Measurements from ENCODE around the gene ATG10.
"Not testable (repeated sequence)": the region's sequence is repeated elsewhere in the genome, so short reads cannot be mapped to it uniquely, and the experiment has no call there.

The ATG10 gene

DNA sequence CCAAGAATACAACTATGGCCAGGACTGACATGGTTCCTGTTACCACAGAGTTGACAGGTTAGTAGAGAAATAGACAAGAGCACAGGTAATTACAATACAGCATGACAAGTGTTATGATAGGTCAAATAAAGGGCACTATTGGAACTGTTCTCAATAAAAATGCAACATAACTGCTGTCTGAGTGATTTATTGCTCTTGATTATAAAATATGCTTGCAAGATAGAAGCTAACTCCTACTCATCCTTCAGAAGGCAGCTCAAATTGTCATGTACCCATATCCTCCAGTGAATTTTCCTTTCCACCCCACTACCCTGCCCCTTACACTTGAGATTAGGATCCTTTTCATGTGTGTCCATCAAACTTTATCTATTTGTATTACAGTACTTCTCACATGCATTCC lies 35.1 kb upstream of the ATG10 start:
- in situ Hi-C loops (cut with HindIII; ENCODE audit: low pct_ligation_motif_present, low sequenced_read_pairs) = no loop called here
- Histone ChIP-seq H3K27ac (no peak overlapping the region), H3K4me3 (ENCODE audit: low read depth, low read length) (no peak overlapping the region), H3K27me3 (replicated peaks) (no peaks in the 10 kb centered on the region), H3K36me3 (replicated peaks) (no peaks in the 10 kb centered on the region)
- TF ChIP-seq, protein P1, sequence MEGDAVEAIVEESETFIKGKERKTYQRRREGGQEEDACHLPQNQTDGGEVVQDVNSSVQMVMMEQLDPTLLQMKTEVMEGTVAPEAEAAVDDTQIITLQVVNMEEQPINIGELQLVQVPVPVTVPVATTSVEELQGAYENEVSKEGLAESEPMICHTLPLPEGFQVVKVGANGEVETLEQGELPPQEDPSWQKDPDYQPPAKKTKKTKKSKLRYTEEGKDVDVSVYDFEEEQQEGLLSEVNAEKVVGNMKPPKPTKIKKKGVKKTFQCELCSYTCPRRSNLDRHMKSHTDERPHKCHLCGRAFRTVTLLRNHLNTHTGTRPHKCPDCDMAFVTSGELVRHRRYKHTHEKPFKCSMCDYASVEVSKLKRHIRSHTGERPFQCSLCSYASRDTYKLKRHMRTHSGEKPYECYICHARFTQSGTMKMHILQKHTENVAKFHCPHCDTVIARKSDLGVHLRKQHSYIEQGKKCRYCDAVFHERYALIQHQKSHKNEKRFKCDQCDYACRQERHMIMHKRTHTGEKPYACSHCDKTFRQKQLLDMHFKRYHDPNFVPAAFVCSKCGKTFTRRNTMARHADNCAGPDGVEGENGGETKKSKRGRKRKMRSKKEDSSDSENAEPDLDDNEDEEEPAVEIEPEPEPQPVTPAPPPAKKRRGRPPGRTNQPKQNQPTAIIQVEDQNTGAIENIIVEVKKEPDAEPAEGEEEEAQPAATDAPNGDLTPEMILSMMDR (IDR thresholded peaks at IDR 0.05; ENCODE audit: low read depth, low read length, missing control alignments) = no peak
- no peak for DNase-seq

DNA sequence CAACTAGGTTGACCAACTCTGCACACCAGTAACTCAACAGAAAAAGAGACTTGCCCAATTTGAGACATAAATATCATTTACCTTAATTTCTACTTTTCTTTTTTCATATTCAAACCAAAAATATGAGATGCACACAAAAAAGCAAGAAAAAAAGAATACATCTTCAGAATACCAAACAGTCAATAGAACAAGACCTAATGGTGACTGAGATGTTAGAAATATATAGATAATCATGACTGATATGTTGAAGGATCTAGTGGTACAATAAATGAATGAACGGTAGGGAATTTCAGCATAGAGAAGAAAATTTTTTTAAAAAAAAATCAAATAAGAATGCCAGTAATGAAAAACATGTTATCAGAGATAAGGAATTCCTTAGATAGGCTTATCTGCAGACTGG lies 29.1 kb upstream of the ATG10 start:
- DNase-seq = no peak
- H3K27ac ChIP-seq = no peak overlapping the region
- no peak overlapping the region for H3K4me3 ChIP-seq (ENCODE audit: low read depth, low read length)
- TF ChIP-seq, protein P1 (IDR thresholded peaks at IDR 0.05; ENCODE audit: low read depth, low read length, missing control alignments) = no peak
- in situ Hi-C loops (cut with HindIII; ENCODE audit: low pct_ligation_motif_present, low sequenced_read_pairs) = no loop called here
- no peaks in the 10 kb centered on the region for H3K36me3 ChIP-seq (replicated peaks)
- no peaks in the 10 kb centered on the region for H3K27me3 ChIP-seq (replicated peaks)

DNA sequence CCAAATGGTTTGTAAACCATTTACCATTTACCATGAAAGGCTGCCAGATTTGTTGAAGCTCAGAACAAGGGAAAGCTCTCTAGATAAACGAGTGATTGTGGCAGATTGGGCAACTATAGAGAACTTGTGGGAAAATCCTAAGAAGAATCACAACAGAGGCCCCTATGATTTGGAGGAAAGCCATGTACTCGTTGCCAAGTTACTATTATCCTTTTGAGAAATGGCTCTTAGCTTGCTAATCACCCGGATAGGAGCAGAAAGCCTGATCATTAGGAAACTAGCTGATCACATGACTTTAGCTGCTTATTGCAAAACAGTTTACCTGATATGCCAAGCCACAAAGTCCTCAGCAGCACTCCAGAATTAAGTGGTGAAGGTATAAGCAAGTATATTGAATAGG lies 23.5 kb upstream of the ATG10 start:
- in situ Hi-C loops (cut with HindIII; ENCODE audit: low pct_ligation_motif_present, low sequenced_read_pairs) = no loop called here
- Histone ChIP-seq H3K27ac (no peak overlapping the region), H3K36me3 (replicated peaks) (no peaks in the 10 kb centered on the region), H3K27me3 (replicated peaks) (no peaks in the 10 kb centered on the region), H3K4me3 (ENCODE audit: low read depth, low read length) (no peak overlapping the region)
- TF ChIP-seq, protein P1 (IDR thresholded peaks at IDR 0.05; ENCODE audit: low read depth, low read length, missing control alignments) = no peak
- no peak for DNase-seq

DNA sequence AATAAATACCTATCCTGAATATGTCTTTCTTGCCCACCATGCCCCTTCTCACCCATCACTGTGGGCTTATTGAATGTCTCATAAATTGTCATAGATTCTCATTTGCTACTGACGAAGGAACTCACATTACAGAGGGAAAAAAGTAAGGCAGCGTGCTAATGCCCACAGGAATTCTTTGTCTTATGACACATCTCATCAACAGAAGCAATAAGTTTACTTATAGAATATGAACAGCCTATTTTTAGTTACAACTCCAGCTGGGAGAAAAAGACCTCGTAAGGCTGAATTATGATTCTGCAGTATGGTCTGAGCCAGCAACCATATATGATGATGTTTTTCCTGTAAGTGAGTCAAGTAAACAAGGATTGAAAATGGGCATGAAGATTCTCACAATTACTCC lies 22.4 kb upstream of the ATG10 start:
- Histone ChIP-seq H3K4me3 (ENCODE audit: low read depth, low read length) (no peak overlapping the region), H3K27ac (no peak overlapping the region), H3K27me3 (replicated peaks) (no peaks in the 10 kb centered on the region), H3K36me3 (replicated peaks) (no peaks in the 10 kb centered on the region)
- DNase-seq = peak; percentile 20
- in situ Hi-C loops (cut with HindIII; ENCODE audit: low pct_ligation_motif_present, low sequenced_read_pairs) = no loop called here
- TF ChIP-seq, protein P1 (IDR thresholded peaks at IDR 0.05; ENCODE audit: low read depth, low read length, missing control alignments) = no peak

DNA sequence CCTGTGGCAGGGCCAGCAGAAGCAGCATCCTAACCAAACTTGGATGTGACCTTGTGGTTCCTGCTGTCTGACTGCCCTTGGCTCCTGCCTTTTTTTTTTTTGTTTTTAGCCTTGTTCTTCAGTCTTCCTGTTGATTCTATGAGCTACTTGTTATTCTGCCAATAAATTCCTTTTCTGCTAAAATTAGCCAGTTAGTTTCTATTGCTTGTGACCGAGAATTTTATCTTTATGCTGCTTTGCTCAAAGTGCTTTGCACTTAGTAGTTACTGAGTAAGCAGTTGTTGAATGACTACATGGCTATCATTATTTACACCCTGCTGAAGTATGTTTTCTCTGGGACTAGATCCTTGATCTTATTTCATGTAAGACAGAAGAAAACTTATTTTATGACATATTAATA lies 20.8 kb upstream of the ATG10 start:
- TF ChIP-seq, protein P1 (IDR thresholded peaks at IDR 0.05; ENCODE audit: low read depth, low read length, missing control alignments) = no peak
- no peak for DNase-seq

DNA sequence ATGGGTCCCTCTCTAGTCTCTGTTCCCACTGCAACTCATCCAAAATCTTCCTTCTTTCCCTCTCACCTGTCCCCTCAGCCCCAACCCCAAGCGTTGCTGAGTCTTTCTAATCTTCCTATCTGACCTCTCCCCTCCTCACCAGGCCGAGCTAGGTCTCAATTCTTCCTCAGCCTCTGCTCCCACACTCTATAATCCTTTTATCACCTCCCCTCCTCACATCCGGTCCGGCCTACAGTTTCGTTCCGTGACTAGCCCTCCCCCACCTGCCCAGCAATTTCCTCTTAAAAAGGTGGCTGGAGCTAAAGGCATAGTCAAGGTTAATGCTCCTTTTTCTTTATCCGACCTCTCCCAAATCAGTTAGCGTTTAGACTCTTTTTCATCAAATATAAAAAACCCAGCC lies 17.0 kb upstream of the ATG10 start:
- H3K4me3 ChIP-seq (ENCODE audit: low read depth, low read length); H3K36me3 ChIP-seq (replicated peaks); H3K27ac ChIP-seq; H3K27me3 ChIP-seq (replicated peaks); in situ Hi-C loops (cut with HindIII; ENCODE audit: low pct_ligation_motif_present, low sequenced_read_pairs); DNase-seq: not testable (repeated sequence)

More for the DNA sequence above, 20.8 kb upstream of the ATG10 start:
- in situ Hi-C loops (cut with HindIII; ENCODE audit: low pct_ligation_motif_present, low sequenced_read_pairs) = no loop called here
- Histone ChIP-seq H3K4me3 (ENCODE audit: low read depth, low read length) (no peak overlapping the region), H3K27ac (no peak overlapping the region), H3K36me3 (replicated peaks) (no peaks in the 10 kb centered on the region), H3K27me3 (replicated peaks) (no peaks in the 10 kb centered on the region)

DNA sequence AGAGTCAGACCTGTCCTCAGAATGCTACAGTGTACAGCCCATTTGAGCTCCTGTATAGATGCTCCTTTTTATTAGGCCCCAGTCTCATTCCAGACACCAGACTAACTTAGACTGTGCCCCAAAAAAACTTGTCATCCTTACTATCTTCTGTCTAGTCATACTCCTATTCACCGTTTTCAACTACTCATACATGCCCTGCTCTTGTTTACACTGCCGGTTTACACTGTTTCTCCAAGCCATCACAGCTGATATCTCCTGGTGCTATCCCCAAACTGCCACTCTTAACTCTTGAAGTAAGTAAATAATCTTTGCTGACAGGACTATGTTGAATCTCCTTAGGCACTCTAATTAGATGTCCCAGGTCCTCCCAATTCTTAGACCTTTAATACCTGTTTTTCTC lies 13.7 kb upstream of the ATG10 start:
- H3K36me3 ChIP-seq (replicated peaks); H3K27me3 ChIP-seq (replicated peaks); H3K4me3 ChIP-seq (ENCODE audit: low read depth, low read length); H3K27ac ChIP-seq; DNase-seq; in situ Hi-C loops (cut with HindIII; ENCODE audit: low pct_ligation_motif_present, low sequenced_read_pairs): not testable (repeated sequence)
